GM19043 (cell line): ENCODE data around the gene MACROH2A1.

ENCODE experiments used
- ATAC-seq: cut with Tn5 transposase; IDR thresholded peaks from one replicate; pipeline ENCODE4 v1.9.1; 2021; ENCODE audit warnings: low read depth; ENCODE audit not compliant: unreplicated experiment

Gene MACROH2A1

GRCh38 chr5:135398855-135399793 is at the start of gene MACROH2A1:
TSS of gene MACROH2A1 (minus strand) at chr5:135399231. CDS start at chr5:135389093, 10,138 bp downstream.
- peak; percentile 83 for ATAC-seq

GRCh38 chr5:135448071-135448739 is 49.2 kb upstream of the MACROH2A1 start:
- no peak for ATAC-seq

GRCh38 chr5:135447298-135447929 is 48.4 kb upstream of the MACROH2A1 start, which contains the start of gene DCANP1:
TSS of gene DCANP1 (minus strand) at chr5:135447348. CDS start at chr5:135447108, 240 bp downstream.
- ATAC-seq = no peak

GRCh38 chr5:135446615-135447014 is 47.6 kb upstream of the MACROH2A1 start:
- no peak for ATAC-seq

GRCh38 chr5:135446206-135446605 is 47.2 kb upstream of the MACROH2A1 start:
- ATAC-seq = no peak

- no peak for ATAC-seq
These were observed 46.4 kb upstream of the MACROH2A1 start for GRCh38 chr5:135445306-135445985.

GRCh38 chr5:135444881-135445280 is 45.9 kb upstream of the MACROH2A1 start:
- no peak for ATAC-seq

GRCh38 chr5:135444360-135444759 is 45.3 kb upstream of the MACROH2A1 start:
- no peak for ATAC-seq

- no peak for ATAC-seq
These were observed 44.3 kb upstream of the MACROH2A1 start for GRCh38 chr5:135443161-135443960.

GRCh38 chr5:135442431-135443160 is 43.6 kb upstream of the MACROH2A1 start:
- no peak for ATAC-seq

- no peak for ATAC-seq
These were observed 42.9 kb upstream of the MACROH2A1 start for GRCh38 chr5:135441919-135442318.

- no peak for ATAC-seq
These were observed 42.4 kb upstream of the MACROH2A1 start for GRCh38 chr5:135441350-135441831.

- no peak for ATAC-seq
These were observed 41.9 kb upstream of the MACROH2A1 start for GRCh38 chr5:135440916-135441315.

GRCh38 chr5:135439231-135440205 is 40.5 kb upstream of the MACROH2A1 start:
- no peak for ATAC-seq

- no peak for ATAC-seq
These were observed 39.7 kb upstream of the MACROH2A1 start for GRCh38 chr5:135438636-135439221.

GRCh38 chr5:135437796-135438560 is 38.9 kb upstream of the MACROH2A1 start:
- no peak for ATAC-seq

- ATAC-seq = no peak
These were observed 38.4 kb upstream of the MACROH2A1 start for GRCh38 chr5:135437422-135437795.
